DMS114 treated with DMSO at 0.1 percent for 48 hours (cell line): Measurements from ENCODE around the gene CERS3.
"Not testable (repeated sequence)": the region's sequence is repeated elsewhere in the genome, so short reads cannot be mapped to it uniquely, and the experiment has no call there.

Source experiments
- DNase-seq: peaks from one replicate; lab custom pipeline; 2025; ENCODE audit not compliant: unreplicated experiment; lab: John Stamatoyannopoulos, UW

CERS3 gene

GRCh38 chr15:100468285-100468684, 60.5 kb downstream of the CERS3 start:
- no peak for DNase-seq

- DNase-seq, result no peak
Measured at GRCh38 chr15:100466073-100466472, 62.7 kb downstream of the CERS3 start.

GRCh38 chr15:100464888-100465287, 63.9 kb downstream of the CERS3 start:
- no peak for DNase-seq

GRCh38 chr15:100464256-100464655, 64.5 kb downstream of the CERS3 start:
- DNase-seq, result no peak

- DNase-seq, result no peak
Measured at GRCh38 chr15:100463515-100463914, 65.2 kb downstream of the CERS3 start.

- no peak for DNase-seq
Measured at GRCh38 chr15:100461049-100461448, 67.7 kb downstream of the CERS3 start.

- peak; percentile 40 for DNase-seq
Measured at GRCh38 chr15:100457201-100457600, 71.5 kb downstream of the CERS3 start.

- no peak for DNase-seq
Measured at GRCh38 chr15:100454148-100454547, 74.6 kb downstream of the CERS3 start.

GRCh38 chr15:100448481-100448880, 80.3 kb downstream of the CERS3 start:
- DNase-seq, result no peak

- not testable (repeated sequence) for DNase-seq
Measured at GRCh38 chr15:100441063-100441462, 87.7 kb downstream of the CERS3 start.

- no peak for DNase-seq
Measured at GRCh38 chr15:100439514-100439913, 89.2 kb downstream of the CERS3 start.

GRCh38 chr15:100438570-100438969, 90.2 kb downstream of the CERS3 start:
- DNase-seq, result no peak

GRCh38 chr15:100437261-100437660, 91.5 kb downstream of the CERS3 start:
- no peak for DNase-seq

GRCh38 chr15:100434561-100434960, 94.2 kb downstream of the CERS3 start:
- no peak for DNase-seq

GRCh38 chr15:100434038-100434437, 94.7 kb downstream of the CERS3 start:
- DNase-seq, result no peak

- DNase-seq, result no peak
Measured at GRCh38 chr15:100433304-100433703, 95.4 kb downstream of the CERS3 start.

- no peak for DNase-seq
Measured at GRCh38 chr15:100430411-100430810, 98.3 kb downstream of the CERS3 start.

- DNase-seq, result no peak
Measured at GRCh38 chr15:100429116-100429728, 99.5 kb downstream of the CERS3 start.

GRCh38 chr15:100426937-100427336, 101.8 kb downstream of the CERS3 start:
- DNase-seq, result no peak

GRCh38 chr15:100405179-100405578, 123.6 kb downstream of the CERS3 start:
- DNase-seq, result no peak

GRCh38 chr15:100400996-100401395, 127.8 kb downstream of the CERS3 start:
- no peak for DNase-seq

GRCh38 chr15:100394736-100395440, 133.9 kb downstream of the CERS3 start:
- no peak for DNase-seq

- DNase-seq, result no peak
Measured at GRCh38 chr15:100393008-100393407, 135.7 kb downstream of the CERS3 start.
